ENCODE measurements around the gene GREB1.

GRCh38 chr2:11651856-11652548, 118.2 kb downstream of the GREB1 start:
- TF ChIP-seq ATF2 (tag by site-specific recombination; IDR thresholded peaks at IDR 0.05; ENCODE audit: low read depth) (no peak), BCL11A (tag by site-specific recombination; IDR thresholded peaks at IDR 0.05; ENCODE audit: low read depth) (no peak), ZBTB7A (tag by site-specific recombination; IDR thresholded peaks at IDR 0.05; ENCODE audit: low read depth) (no peak), ZNF76 (tag by site-specific recombination; IDR thresholded peaks at IDR 0.05; ENCODE audit: borderline replicate concordance, low read depth) (no peak), ZBTB49 (tag by site-specific recombination; IDR thresholded peaks at IDR 0.05; ENCODE audit: low read depth) (no peak)
